SK-N-MC (cell line): Measurements from ENCODE around the gene SLC26A1.

ENCODE experiments used
- EZH2 ChIP-seq: fragments of 200-600 bp; sonication (generic); IDR thresholded peaks from one replicate; pipeline ENCODE4 v1.6.1; 2017; ENCODE audit warnings: antibody characterized with exemption
- FOXP2 ChIP-seq: optimal IDR thresholded peaks from 2 replicates; pipeline ENCODE3; 2011; ENCODE audit warnings: mild to moderate bottlenecking, moderate library complexity; ENCODE audit not compliant: insufficient read depth; ENCODE audit errors: extremely low read length, control extremely low read depth
- POLR2AphosphoS5 ChIP-seq: IDR thresholded peaks from 2 replicates; pipeline ENCODE4 v1.6.1; 2012; ENCODE audit warnings: mild to moderate bottlenecking, low read depth, low read length, borderline replicate concordance

DNA sequence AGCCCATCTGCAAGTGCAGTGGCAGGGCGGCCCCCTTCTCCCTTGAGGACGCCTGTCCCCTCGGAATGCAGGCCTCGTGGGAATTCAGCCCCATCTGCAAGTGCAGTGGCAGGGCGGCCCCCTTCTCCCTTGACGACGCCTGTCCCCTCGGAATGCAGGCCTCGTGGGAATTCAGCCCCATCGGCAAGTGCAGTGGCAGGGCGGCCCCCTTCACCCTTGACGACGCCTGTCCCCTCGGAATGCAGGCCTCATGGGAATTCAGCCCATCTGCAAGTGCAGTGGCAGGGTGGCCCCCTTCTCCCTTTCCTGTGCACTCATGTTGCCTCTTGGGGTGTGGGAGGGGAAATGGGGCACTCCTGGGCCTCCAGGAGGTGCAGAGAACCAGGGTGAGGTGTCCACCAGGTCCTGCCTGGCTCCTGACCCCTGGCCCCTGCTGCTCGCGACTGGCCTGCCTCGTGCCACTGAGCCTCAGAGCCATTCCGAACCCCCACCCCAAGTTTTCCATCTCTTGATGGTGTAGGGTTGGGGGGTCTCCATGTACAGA is 6.8 kb upstream of the SLC26A1 start:
- TF ChIP-seq EZH2 (no peak), POLR2AphosphoS5 (no peak), FOXP2 (no peak)
